Adipocyte (in vitro differentiated cells): ENCODE measurements around the gene TMLHE.
"Not testable (repeated sequence)": the region's sequence is repeated elsewhere in the genome, so short reads cannot be mapped to it uniquely, and the experiment has no call there.

Source experiments
- DNase-seq: peaks from one replicate; pipeline ENCODE4 v3.0.0-alpha.2; 2015; ENCODE audit warnings: low read depth
- H3K27me3 ChIP-seq: replicated peaks from 2 replicates; pipeline ENCODE4 v1.7.0; 2013; ENCODE audit warnings: mild to moderate bottlenecking, low read length, moderate library complexity; ENCODE audit not compliant: control insufficient read depth, insufficient read depth
- H3K36me3 ChIP-seq: 2 replicates; pipeline ENCODE4 v1.7.0; 2013; ENCODE audit warnings: low read length, mild to moderate bottlenecking, moderate library complexity; ENCODE audit not compliant: control insufficient read depth, insufficient read depth, severe bottlenecking
- H3K4me1 ChIP-seq: 2 replicates; pipeline ENCODE4 v1.7.0; 2013; ENCODE audit warnings: mild to moderate bottlenecking, low read length, moderate library complexity; ENCODE audit not compliant: control insufficient read depth, insufficient read depth
- H3K4me3 ChIP-seq: 2 replicates; pipeline ENCODE4 v1.7.0; 2013; ENCODE audit warnings: mild to moderate bottlenecking, low read length, moderate library complexity
- H3K9ac ChIP-seq: 2 replicates; pipeline ENCODE4 v1.7.0; 2013; ENCODE audit warnings: mild to moderate bottlenecking, low read length, moderate library complexity
- H3K9me3 ChIP-seq: 2 replicates; pipeline ENCODE4 v1.7.0; 2013; ENCODE audit warnings: mild to moderate bottlenecking, low read length, moderate library complexity; ENCODE audit not compliant: control insufficient read depth

Gene TMLHE

DNA sequence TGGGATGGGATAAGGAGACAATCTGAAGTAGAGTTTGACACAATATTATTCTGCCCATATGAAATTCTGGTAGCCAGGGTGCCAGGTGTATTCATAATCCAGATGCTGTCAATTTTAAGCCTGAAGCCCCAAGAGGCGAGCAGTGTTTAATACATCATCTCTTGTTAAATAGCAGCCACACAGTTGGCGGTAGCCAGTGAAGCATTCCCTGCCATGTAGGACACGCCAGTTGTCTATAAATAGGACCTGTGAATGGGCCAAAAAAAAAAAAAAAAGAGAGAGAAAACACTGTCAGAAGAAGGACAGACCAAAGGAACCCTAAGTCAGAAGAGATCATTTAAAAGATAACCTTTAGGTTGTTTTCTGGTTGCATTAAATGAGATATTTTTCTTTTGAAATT, 121.3 kb downstream of the TMLHE start:
- not testable (repeated sequence) for H3K9me3 ChIP-seq, H3K4me1 ChIP-seq

GRCh38 chrX:155477136-155477535, 135.6 kb downstream of the TMLHE start:
- not testable (repeated sequence) for DNase-seq, H3K9me3 ChIP-seq, H3K4me1 ChIP-seq, H3K27me3 ChIP-seq, H3K4me3 ChIP-seq, H3K36me3 ChIP-seq, H3K9ac ChIP-seq

More for the DNA sequence above, 121.3 kb downstream of the TMLHE start:
- DNase-seq, H3K9ac ChIP-seq, H3K4me3 ChIP-seq, H3K27me3 ChIP-seq, H3K36me3 ChIP-seq: not testable (repeated sequence)

- not testable (repeated sequence) for H3K4me1 ChIP-seq, DNase-seq, H3K4me3 ChIP-seq, H3K36me3 ChIP-seq, H3K9ac ChIP-seq, H3K9me3 ChIP-seq, H3K27me3 ChIP-seq
Measured at GRCh38 chrX:155466269-155466938, 146.3 kb downstream of the TMLHE start.

GRCh38 chrX:155460501-155460900, 152.3 kb downstream of the TMLHE start:
- H3K36me3 ChIP-seq, H3K4me1 ChIP-seq, H3K27me3 ChIP-seq, H3K9ac ChIP-seq, DNase-seq, H3K4me3 ChIP-seq, H3K9me3 ChIP-seq: not testable (repeated sequence)

GRCh38 chrX:155458471-155458870, 154.3 kb downstream of the TMLHE start, which contains the start of gene F8A3:
Gene F8A3 (minus strand): TSS chrX:155458620. CDS start chrX:155458600, 20 bp downstream.
- H3K36me3 ChIP-seq, H3K4me3 ChIP-seq, H3K27me3 ChIP-seq, DNase-seq, H3K9me3 ChIP-seq, H3K4me1 ChIP-seq, H3K9ac ChIP-seq: not testable (repeated sequence)

GRCh38 chrX:155457761-155458447, 154.8 kb downstream of the TMLHE start:
- not testable (repeated sequence) for H3K4me1 ChIP-seq, H3K9ac ChIP-seq, H3K27me3 ChIP-seq, H3K36me3 ChIP-seq, H3K4me3 ChIP-seq, DNase-seq, H3K9me3 ChIP-seq

- Histone ChIP-seq H3K9ac (no peak overlapping the region), H3K36me3 (no peaks in the 10 kb centered on the region), H3K4me1 (no peaks in the 10 kb centered on the region), H3K9me3 (peaks cover 10% of the 10 kb centered on the region), H3K4me3 (no peak overlapping the region), H3K27me3 (no peaks in the 10 kb centered on the region)
- DNase-seq, result no peak
Measured at GRCh38 chrX:155441097-155441496, 171.7 kb downstream of the TMLHE start.
